IMR-90 (cell line): ENCODE results near the gene EHF. TPM values are rescaled to one million over a fixed set of nuclear protein-coding genes. Genes with fewer than 3 reads are reported as not detected.

Experiments
- ATAC-seq: fragments of 200-7000 bp; cut with Tn5 transposase; 2 replicates; pipeline ENCODE4 v1.9.1; 2020; ENCODE audit warnings: low read depth, mild to moderate bottlenecking, moderate library complexity
- BruUV-seq: library from RNA; stranded (reverse); fragments of 400-500 nt; replicated peaks from 2 replicates; lab custom pipeline; 2021; lab: Mats Ljungman, UMichigan
- CTCF ChIA-PET: fragments of 300-600 bp; formaldehyde crosslinking; extraction: SDS; loops from one replicate; lab custom pipeline; 2021; ENCODE audit warnings: antibody characterized with exemption; lab: Yijun Ruan, JAX
- POLR2A ChIA-PET: fragments of 300-600 bp; sonication (Branson Sonifier 250); formaldehyde crosslinking; loops from one replicate; lab custom pipeline; 2022; ENCODE audit warnings: antibody characterized with exemption; ENCODE audit not compliant: unreplicated experiment; lab: Charles Lee
- DNase-seq: peaks from one replicate; pipeline ENCODE4 v3.0.0; 2013
- H2AFZ ChIP-seq: replicated peaks from 2 replicates; pipeline ENCODE3; 2013; ENCODE audit warnings: low read length, mild to moderate bottlenecking; ENCODE audit not compliant: poor library complexity
- H2AK5ac ChIP-seq: 2 replicates; pipeline ENCODE4 v1.6.1; 2013; ENCODE audit warnings: low read depth, low read length, inconsistent platforms
- H2AK9ac ChIP-seq: replicated peaks from 2 replicates; pipeline ENCODE3; 2013; ENCODE audit warnings: mild to moderate bottlenecking, low read depth, low read length, moderate library complexity; ENCODE audit not compliant: poor library complexity
- H2BK120ac ChIP-seq: 2 replicates; pipeline ENCODE4 v1.6.1; 2013; ENCODE audit warnings: low read depth, low read length, inconsistent platforms
- H2BK15ac ChIP-seq: 3 replicates; pipeline ENCODE4 v1.6.1; 2013; ENCODE audit warnings: low read depth, low read length, inconsistent platforms
- H2BK20ac ChIP-seq: 2 replicates; pipeline ENCODE4 v1.6.1; 2013; ENCODE audit warnings: low read depth, mild to moderate bottlenecking, inconsistent platforms, low read length, moderate library complexity
- H2BK5ac ChIP-seq: 2 replicates; pipeline ENCODE4 v1.6.1; 2013; ENCODE audit warnings: mild to moderate bottlenecking, low read depth, low read length, inconsistent platforms; ENCODE audit not compliant: poor library complexity, severe bottlenecking
- H3K14ac ChIP-seq: replicated peaks from 2 replicates; pipeline ENCODE4 v1.6.1; 2013; ENCODE audit warnings: low read depth, low read length, inconsistent platforms
- H3K18ac ChIP-seq: 2 replicates; pipeline ENCODE4 v1.6.1; 2013; ENCODE audit warnings: low read depth, low read length, control low read depth
- H3K23ac ChIP-seq: 2 replicates; pipeline ENCODE4 v1.6.1; 2013; ENCODE audit warnings: low read depth, low read length, inconsistent platforms
- H3K27ac ChIP-seq: 2 replicates; pipeline ENCODE4 v1.5.1; 2013; ENCODE audit warnings: mild to moderate bottlenecking, control low read depth, low read length; ENCODE audit not compliant: insufficient read depth
- H3K27me3 ChIP-seq: 2 replicates; pipeline ENCODE4 v1.6.1; 2013; ENCODE audit warnings: low read length; ENCODE audit not compliant: control insufficient read depth, insufficient read depth
- H3K36me3 ChIP-seq: 2 replicates; pipeline ENCODE4 v1.6.1; 2013; ENCODE audit warnings: low read length, mixed read lengths; ENCODE audit not compliant: control insufficient read depth, insufficient read depth
- H3K4ac ChIP-seq: 2 replicates; pipeline ENCODE4 v1.6.1; 2013; ENCODE audit warnings: low read depth, low read length, inconsistent platforms
- H3K4me1 ChIP-seq: 2 replicates; pipeline ENCODE4 v1.6.1; 2013; ENCODE audit warnings: low read length, mixed read lengths; ENCODE audit not compliant: control insufficient read depth, insufficient read depth
- H3K4me2 ChIP-seq: 2 replicates; pipeline ENCODE4 v1.6.1; 2013; ENCODE audit warnings: low read depth, mild to moderate bottlenecking, control low read depth, low read length, moderate library complexity
- H3K4me3 ChIP-seq: 2 replicates; pipeline ENCODE4 v1.5.1; 2013; ENCODE audit warnings: low read depth, mild to moderate bottlenecking, control low read depth, low read length, moderate library complexity; ENCODE audit not compliant: insufficient read depth
- H3K56ac ChIP-seq: 2 replicates; pipeline ENCODE4 v1.6.1; 2013; ENCODE audit warnings: low read length, inconsistent platforms; ENCODE audit not compliant: insufficient read depth; ENCODE audit errors: extremely low read depth
- H3K79me1 ChIP-seq, 2 experiments: 2 replicates each; pipeline ENCODE4 v1.6.1; 2013; ENCODE audit warnings: low read length in 2 of 2, inconsistent platforms in 1 of 2, low read depth in 1 of 2
- H3K9ac ChIP-seq: 2 replicates; pipeline ENCODE4 v1.6.1; 2013; ENCODE audit warnings: low read depth, low read length, control low read depth
- H3K9me1 ChIP-seq: 2 replicates; pipeline ENCODE4 v1.6.1; 2013; ENCODE audit warnings: low read length, inconsistent platforms; ENCODE audit not compliant: insufficient read depth
- H3K9me3 ChIP-seq: 2 replicates; pipeline ENCODE4 v1.6.1; 2013; ENCODE audit warnings: low read length; ENCODE audit not compliant: control insufficient read depth, insufficient read depth
- H4K20me1 ChIP-seq: 2 replicates; pipeline ENCODE4 v1.6.1; 2013; ENCODE audit warnings: low read length, inconsistent platforms; ENCODE audit not compliant: insufficient read depth
- H4K5ac ChIP-seq: 2 replicates; pipeline ENCODE4 v1.6.1; 2013; ENCODE audit warnings: mild to moderate bottlenecking, low read depth, low read length, control low read depth
- H4K8ac ChIP-seq, 2 experiments: 2 replicates each; pipeline ENCODE4 v1.6.1; 2013; ENCODE audit warnings: low read depth in 2 of 2, low read length in 2 of 2, control low read depth in 1 of 2, inconsistent platforms in 1 of 2
- H4K91ac ChIP-seq: 2 replicates; pipeline ENCODE4 v1.6.1; 2013; ENCODE audit warnings: low read depth, low read length, inconsistent platforms; ENCODE audit not compliant: insufficient read depth
- BHLHE40 ChIP-seq: fragments of 150-350 bp; IDR thresholded peaks from 2 replicates; pipeline ENCODE4 v1.6.1; 2016; ENCODE audit warnings: mild to moderate bottlenecking, low read depth, low read length
- CEBPB ChIP-seq: IDR thresholded peaks from 2 replicates; pipeline ENCODE4 v1.6.1; 2012; ENCODE audit warnings: low read depth, low read length, improper control_type of control experiment
- CHD1 ChIP-seq: IDR thresholded peaks from 2 replicates; pipeline ENCODE4 v1.6.1; 2012; ENCODE audit warnings: low read depth, low read length, improper control_type of control experiment
- FOS ChIP-seq: fragments of 150-350 bp; IDR thresholded peaks from 2 replicates; pipeline ENCODE4 v1.6.1; 2016; ENCODE audit warnings: low read depth, low read length
- MAFK ChIP-seq: IDR thresholded peaks from 2 replicates; pipeline ENCODE4 v1.6.1; 2012; ENCODE audit warnings: low read depth, low read length, improper control_type of control experiment
- NFE2L2 ChIP-seq: fragments of 150-350 bp; IDR thresholded peaks from 2 replicates; pipeline ENCODE4 v1.6.1; 2016; ENCODE audit warnings: low read depth, mild to moderate bottlenecking, low read length
- RAD21 ChIP-seq: IDR thresholded peaks from 2 replicates; pipeline ENCODE4 v1.6.1; 2012; ENCODE audit warnings: low read length, improper control_type of control experiment
- RCOR1 ChIP-seq: IDR thresholded peaks from 2 replicates; pipeline ENCODE4 v1.6.1; 2012; ENCODE audit warnings: mild to moderate bottlenecking, low read length, improper control_type of control experiment; ENCODE audit not compliant: insufficient replicate concordance
- RFX5 ChIP-seq: IDR thresholded peaks from 2 replicates; pipeline ENCODE4 v1.8.0; 2012; ENCODE audit warnings: low read depth, mild to moderate bottlenecking, low read length, moderate library complexity
- SMC3 ChIP-seq: fragments of 150-350 bp; IDR thresholded peaks from 2 replicates; pipeline ENCODE4 v1.6.1; 2016; ENCODE audit warnings: low read depth, mild to moderate bottlenecking, antibody characterized with exemption, low read length, moderate library complexity
- WGBS, 2 experiments: methylation state at CpG; one replicate each; pipeline versions ENCODE4 v1.1.5 to v1.1.7; 2013; ENCODE audit warnings: missing lambda C conversion rate in 2 of 2; ENCODE audit not compliant: insufficient read length in 1 of 2; ENCODE audit errors: extremely low coverage in 2 of 2; 5-methylcytosine and 5-hydroxymethylcytosine counted together
- dilution Hi-C: fragments of 300-500 bp; cut with HindIII; formaldehyde crosslinking; loops from one replicate; pipeline ENCODE4 v1.14.3; 2018; ENCODE audit warnings: low sequenced_read_pairs; ENCODE audit not compliant: unreplicated experiment
- in situ Hi-C: fragments of 300-500 bp; cut with MboI; formaldehyde crosslinking; loops from 3 replicates; pipeline ENCODE4 v1.14.3; 2019; ENCODE audit warnings: low sequenced_read_pairs, inconsistent platforms, mixed read lengths
- intact Hi-C: fragments of 100-400 bp; cut with micrococcal nuclease; formaldehyde crosslinking; loops from 2 replicates; pipeline ENCODE4 v1.10.0; 2022
- polyA plus RNA-seq, 3 experiments: library from polyadenylated mRNA; depleted of rRNA; stranded (reverse); fragments of >200 nt; gene quantifications; 2 replicates each; pipeline ENCODE4 v1.2.3, GENCODE V29; 2012; ENCODE audit warnings: low replicate concordance in 1 of 3
- total RNA-seq: library from RNA; depleted of rRNA; stranded (reverse); fragments of >200 nt; gene quantifications from 2 replicates; pipeline ENCODE4 v1.2.3, GENCODE V29; 2012

The EHF gene
- total and polyA plus RNA-seq, 2 of the 4 experiments (the other 2 are of a cell fraction) = under 0.01 TPM; not detected in 1

- no peak for DNase-seq
- in situ Hi-C loops = no loop called here
- Histone ChIP-seq H2AFZ (no peak overlapping the region), H2BK5ac (no peak overlapping the region), H3K4me3 (no peak overlapping the region), H4K91ac (no peak overlapping the region), H3K79me1 (no peaks in the 10 kb centered on the region), H4K8ac (no peak overlapping the region), H2BK15ac (no peak overlapping the region), H4K5ac (no peak overlapping the region), H3K4me2 (no peak overlapping the region), H3K56ac (no peak overlapping the region), H3K18ac (no peak overlapping the region), H3K27me3 (no peaks in the 10 kb centered on the region), H2BK20ac (no peak overlapping the region), H3K9me3 (no peaks in the 10 kb centered on the region), H3K9me1 (no peaks in the 10 kb centered on the region; the same call in 1 of the 2 replicates), H3K36me3 (no peaks in the 10 kb centered on the region), H3K23ac (no peak overlapping the region), H3K14ac (no peak overlapping the region), H2AK5ac (no peak overlapping the region), H2AK9ac (no peak overlapping the region), H2BK120ac (no peak overlapping the region), H3K9ac (no peak overlapping the region), H3K4ac (no peak overlapping the region), H4K20me1 (no peaks in the 10 kb centered on the region), H3K27ac (no peak overlapping the region), H3K4me1 (no peaks in the 10 kb centered on the region; the same call in 1 of the 2 replicates)
- TF ChIP-seq RCOR1 = no peak
- TF ChIP-seq FOS = no peak
- no peak for TF ChIP-seq NFE2L2
- TF ChIP-seq RAD21 = no peak
- TF ChIP-seq RFX5 = no peak
- TF ChIP-seq BHLHE40 = no peak
- no peak for TF ChIP-seq SMC3
- no peak for TF ChIP-seq CEBPB
- no peak for TF ChIP-seq MAFK
- no peak for TF ChIP-seq CHD1
- intact Hi-C loops = no loop called here
- ChIA-PET CTCF (no interaction called here), POLR2A (no interaction called here)
- no peak for ATAC-seq
- dilution Hi-C loops = no loop called here
- WGBS, 2 experiments = no CpG with 5 or more reads among the region's 1 CpG
- no TSS peak for BruUV-seq
Measured at GRCh38 chr11:34674038-34674437, 53.1 kb downstream of the EHF start.
